ENCODE results near the gene SHD.

The SHD gene

DNA sequence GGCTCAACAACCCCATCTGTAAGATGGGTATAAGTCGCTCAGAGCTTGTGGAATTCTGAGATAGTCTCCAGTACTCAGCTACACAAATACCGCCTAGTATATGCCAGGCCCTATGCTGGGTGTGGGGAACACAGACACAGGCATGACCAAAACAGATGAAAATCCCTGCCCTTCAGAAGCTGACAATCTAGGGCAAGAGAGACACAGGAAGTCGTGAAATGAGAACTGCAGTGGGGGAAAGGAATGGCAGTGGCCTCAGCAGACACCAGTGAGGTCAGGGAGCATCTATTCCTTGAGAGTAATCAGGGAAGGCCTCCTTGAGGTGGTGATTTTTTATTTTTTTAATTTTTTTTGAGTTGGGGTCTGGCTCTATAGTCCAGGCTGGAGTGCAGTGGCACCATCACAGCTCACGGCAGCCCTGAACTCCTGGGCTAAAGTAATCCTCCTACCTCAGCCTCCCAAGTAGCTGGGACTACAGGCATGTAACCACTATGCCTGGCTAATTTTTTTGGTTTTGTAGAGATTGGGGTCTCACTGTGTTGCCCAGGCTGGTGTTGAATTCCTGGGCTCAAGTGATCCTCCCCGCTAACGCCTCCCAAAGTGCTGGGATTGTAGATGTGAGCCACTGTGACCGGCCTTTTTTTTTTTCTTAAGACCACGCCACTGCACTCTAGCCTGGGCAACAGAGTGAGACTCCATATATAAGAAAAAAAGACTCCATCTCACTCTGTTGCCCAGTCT lies 19.9 kb downstream of the SHD start:
- DNase-seq (ENCODE audit: low spot score), result no peak

DNA sequence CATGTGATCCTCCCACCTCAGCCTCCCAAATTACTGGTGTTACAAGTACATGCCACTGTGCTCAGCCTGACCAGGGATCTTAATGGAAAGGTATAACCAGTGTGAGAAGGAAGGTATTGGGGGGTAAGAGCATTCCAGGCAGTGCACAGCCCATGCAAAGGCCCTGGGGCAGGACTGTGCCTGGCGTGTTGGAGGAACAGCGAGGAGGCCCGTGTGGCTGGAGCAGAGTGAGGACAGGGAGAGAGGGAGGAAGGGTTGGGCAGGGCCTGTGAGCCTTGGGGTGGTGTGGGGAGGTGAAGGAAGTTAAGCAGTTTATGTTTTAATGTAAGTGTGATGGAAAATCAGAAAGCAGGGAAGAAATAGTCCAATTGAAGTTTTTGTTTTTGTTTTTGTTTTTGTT lies 21.5 kb downstream of the SHD start:
- no peak for DNase-seq (ENCODE audit: low spot score)

DNA sequence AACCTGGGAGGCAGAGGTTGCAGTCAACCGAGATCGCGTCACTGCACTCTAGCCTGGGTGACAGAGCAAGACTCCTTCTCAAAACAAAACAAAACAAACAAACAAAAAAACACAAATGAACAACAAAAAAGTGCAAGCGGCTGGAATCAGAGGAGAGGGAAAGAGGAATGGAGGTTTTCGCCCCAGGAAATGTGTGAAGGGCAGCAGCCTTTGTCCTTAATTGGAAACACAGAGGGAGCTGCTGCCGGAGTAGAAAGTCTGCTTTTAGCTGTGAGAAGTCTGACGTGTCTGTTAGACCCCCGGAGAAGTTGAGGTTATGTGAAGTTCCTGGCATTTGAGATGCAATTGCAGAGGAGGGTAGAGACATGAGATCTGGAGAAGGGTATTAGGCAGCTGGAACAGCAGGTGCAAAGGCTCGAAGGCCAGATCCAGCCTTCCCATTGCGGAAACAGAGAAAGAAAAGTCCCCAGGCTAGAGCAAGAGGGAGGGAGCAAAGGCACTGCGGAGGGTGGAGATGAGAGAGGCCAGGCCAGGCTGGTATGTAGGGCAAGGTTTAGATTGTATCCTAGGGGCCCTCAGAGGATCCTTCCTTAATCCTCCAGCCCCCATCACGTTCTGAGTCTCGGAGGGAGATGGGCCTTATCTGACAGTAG lies 22.6 kb downstream of the SHD start:
- no peak for DNase-seq (ENCODE audit: low spot score)

DNA sequence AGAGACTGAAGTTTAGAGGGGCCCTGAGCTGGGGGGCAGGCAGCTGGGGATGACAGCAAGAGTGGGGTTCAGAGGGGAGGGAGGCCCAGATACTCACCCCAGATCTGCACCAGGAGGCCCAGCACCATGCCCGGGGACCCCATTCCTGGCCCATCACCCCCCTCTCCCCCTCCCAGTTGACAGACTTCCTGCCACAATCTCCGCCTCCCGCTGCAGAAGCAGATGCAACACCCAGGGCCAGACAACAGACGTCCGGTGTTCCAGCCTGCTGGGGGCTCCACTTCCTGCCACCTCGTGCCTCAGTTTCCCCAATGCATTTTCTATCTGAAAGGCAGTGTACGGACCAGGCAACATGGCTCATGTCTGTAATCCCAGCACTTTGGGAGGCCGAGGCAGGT lies 23.2 kb downstream of the SHD start, which contains the start of gene TMIGD2:
TMIGD2 (minus strand) TSS at position 147 of the 398 bp plus-strand sequence; CDS start at position 143, 4 bp downstream.
- DNase-seq (ENCODE audit: low spot score), result no peak

DNA sequence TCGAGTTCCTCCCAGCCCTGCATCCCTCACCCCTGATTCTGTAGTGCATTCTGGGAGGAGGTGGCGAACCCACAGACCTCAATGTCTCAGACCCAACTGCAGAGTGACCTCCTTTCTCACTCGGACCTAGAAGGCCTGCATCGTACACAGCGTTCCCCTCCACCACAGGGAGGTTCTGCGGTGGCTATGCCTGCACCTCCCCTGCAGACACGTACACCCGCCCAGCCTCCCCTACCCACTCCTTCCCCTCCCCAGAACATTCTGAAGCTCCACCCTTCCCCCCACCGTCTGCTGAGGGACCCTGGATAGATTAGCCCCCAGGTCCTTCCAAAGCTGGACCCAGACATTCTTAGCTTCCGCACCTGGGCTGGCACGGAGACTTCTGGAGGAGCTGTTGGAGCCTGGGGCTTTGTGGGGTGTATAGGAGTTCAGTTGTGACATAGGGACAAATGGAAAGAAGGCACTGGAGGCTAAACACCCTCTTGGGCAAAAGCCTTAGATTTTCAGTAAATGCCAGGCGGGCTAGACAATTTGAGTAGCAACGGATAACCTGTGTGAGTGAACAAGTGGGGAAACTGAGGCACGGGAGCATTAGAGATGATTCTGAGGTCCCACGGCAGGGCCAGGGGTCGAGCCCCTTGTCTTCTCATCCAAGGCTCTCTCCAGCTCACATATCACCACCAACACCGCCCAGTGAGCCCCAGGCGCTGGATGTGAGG lies 24.9 kb downstream of the SHD start:
- no peak for DNase-seq (ENCODE audit: low spot score)

DNA sequence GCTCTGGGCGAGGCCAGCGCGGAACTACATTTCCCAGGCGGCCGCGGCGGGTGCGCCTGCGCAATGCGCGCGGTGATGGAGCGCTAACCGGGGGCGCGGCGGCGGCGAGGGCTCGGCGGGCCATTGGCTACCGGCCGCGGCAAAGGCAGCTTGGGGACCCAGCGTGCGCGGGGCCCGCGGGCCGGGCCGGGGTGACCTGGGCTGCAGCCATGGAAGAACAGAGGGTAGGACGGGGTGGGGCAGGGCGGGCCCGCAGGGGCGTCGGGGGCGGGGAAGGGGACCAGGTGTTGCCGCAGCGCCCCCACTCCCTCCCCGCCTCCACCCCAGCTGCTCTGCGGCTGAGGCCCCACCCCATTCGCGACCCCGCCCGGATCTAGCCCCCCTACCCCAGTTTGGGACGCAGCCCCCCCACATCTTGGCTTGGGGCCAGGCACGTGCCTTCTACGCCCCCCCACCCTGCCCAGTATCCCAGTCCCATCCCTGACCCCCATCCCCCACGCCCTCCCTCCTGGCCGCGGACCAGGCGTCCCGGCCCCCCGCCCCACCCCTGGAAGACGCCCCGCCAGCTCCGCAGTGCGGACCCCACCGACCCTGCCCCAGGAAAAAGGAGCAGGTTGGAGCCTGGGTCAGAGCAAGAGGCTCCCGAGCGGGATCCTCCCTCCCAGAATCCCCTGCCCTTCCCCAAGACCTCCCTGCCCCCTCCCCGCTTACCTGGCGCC lies 25.6 kb downstream of the SHD start, which contains the start of gene FSD1:
FSD1 (plus strand) TSS at position 61 of the 719 bp plus-strand sequence; CDS start at position 210, 149 bp downstream.
- DNase-seq (ENCODE audit: low spot score), result peak; percentile 95

DNA sequence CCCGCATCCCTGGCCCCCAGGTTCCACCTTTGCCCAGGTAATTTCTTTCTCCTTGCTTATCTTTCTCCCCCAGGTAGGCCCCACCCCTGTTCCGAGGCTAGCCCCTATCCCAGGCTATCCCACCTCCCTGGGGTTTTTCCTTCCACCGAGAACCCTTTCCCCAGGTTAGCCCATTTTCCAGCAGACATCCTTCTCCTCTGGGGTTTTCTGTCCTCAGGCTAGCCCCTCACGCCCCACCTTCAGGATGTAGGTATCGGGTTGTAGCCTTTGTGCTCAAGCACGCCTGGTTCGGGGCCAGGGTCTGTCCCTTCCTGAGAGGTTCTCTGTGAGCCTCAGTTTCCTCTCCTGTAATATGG lies 26.2 kb downstream of the SHD start:
- no peak for DNase-seq (ENCODE audit: low spot score)

DNA sequence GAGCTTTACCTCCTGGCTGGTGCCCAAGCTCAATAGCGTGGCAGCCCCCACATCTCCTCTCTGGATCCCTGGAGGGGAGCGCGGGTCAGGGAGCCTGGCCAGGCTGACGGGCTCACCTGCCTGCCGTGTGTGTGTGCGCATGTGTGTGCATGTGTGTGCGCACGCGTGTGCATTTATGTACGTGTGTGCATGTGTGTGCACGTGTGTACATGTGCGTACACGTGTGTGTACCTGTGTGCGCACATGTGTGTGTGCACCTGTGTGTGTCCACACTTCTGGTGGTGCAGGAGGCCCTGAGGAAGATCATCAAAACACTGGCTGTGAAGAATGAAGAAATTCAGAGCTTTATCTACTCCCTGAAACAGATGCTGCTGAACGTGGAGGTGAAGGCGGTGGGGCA lies 26.6 kb downstream of the SHD start:
- DNase-seq (ENCODE audit: low spot score), result no peak

DNA sequence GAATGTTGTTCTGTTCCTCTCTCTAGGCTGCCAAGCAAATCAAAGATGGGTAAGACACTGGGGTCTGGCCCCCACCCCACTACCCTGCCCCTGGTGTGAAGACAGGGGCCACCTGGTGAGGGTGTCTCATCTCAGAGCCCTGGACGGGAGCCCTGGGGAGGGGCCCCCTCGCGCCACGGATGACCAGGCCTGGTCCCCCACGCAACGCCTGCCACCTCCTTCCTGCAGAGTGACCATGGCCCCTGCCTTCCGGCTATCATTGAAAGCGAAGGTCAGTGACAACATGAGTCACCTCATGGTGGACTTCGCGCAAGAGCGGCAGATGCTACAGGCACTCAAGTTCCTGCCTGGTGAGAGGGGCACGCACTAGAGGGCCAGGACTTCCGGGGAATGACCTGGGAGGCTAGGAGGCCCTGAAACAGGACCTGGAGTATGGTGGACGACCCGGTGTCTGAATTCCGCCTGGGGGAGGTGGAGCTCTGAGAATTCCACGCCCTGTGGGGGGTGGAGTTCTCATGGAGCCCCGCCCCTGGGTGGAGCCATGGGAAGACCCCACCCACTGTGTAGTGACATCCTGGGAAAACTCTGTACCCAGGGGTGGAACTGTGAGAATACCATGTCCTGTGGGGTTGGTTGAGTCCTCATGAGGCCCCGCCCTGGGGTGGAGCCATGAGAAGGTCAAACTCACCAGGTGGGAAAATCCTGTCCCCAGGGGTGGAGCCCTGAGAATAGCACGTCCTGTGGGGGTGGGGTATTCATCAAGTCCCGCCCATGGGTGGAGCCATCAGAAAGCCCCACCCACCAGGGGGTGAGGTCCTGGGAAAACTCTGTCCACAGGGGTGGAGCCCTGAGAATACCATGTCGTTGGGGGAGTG lies 31.4 kb downstream of the SHD start:
- no peak for DNase-seq (ENCODE audit: low spot score)

DNA sequence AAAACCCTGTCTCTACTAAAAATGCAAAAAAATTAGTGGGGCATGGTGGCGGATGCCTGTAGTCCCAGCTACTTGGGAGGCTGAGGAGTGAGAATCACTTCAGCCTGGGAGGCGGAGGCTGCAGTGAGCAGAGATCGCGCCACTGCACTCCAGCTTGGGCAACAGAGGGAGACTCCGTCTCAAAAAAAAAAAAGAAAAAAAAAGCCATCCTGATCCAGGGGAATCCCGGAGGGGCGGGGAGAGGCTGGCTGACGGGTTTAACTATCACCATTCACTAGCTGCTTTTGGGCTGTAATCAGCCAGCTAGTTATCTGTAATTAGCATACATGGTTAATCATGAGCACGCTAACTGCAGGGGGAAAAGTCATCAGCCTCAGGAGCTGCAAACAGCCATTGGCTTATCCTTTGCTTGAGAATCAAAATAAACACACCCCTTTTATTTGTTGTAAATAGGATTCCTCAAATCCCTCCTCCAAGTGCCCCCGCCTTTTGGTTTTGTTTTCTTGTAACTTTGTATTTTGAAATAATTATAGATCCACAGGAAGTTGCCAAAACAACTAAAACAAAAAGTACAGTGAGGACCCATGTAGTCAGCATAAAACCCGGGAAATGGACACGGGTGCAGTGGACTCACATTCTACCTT lies 34.9 kb downstream of the SHD start:
- no peak for DNase-seq (ENCODE audit: low spot score)

DNA sequence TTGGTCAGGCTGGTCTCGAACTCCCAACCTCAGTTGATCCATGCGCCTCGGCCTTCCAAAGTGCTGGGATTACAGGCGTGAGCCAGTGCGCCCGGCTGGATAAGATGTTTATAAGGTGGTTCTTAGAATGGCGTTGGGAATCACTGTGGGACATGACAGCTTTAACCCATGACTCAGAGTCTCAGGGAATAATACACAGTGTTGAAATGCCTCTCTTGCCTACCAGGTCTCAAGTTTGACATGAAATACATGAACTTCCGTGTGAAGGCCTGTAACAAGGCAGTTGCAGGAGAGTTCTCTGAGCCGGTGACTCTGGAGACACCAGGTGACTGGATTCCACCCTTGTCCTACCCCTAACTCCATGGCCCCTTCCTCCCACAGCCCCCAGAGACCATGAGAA lies 37.9 kb downstream of the SHD start:
- no peak for DNase-seq (ENCODE audit: low spot score)

DNA sequence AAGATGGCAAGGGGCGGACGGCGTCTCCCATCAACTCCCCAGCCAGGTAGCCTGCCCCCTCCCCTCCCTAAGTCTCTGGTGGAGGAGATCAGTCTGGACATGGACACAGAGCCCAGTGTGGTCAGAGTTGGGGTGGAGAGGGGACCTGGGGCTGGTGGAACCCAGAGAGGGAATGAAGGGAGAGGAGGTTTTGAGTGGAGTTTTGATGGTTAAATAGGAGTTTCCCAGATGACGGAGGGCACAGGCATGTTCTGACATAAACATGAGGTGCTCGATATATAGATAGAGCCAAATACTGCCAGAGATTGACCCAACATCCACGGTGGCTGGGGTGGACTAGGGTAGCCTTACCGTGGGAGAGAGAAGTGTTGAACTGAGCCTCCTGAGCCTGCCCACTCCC lies 39.4 kb downstream of the SHD start:
- no peak for DNase-seq (ENCODE audit: low spot score)

DNA sequence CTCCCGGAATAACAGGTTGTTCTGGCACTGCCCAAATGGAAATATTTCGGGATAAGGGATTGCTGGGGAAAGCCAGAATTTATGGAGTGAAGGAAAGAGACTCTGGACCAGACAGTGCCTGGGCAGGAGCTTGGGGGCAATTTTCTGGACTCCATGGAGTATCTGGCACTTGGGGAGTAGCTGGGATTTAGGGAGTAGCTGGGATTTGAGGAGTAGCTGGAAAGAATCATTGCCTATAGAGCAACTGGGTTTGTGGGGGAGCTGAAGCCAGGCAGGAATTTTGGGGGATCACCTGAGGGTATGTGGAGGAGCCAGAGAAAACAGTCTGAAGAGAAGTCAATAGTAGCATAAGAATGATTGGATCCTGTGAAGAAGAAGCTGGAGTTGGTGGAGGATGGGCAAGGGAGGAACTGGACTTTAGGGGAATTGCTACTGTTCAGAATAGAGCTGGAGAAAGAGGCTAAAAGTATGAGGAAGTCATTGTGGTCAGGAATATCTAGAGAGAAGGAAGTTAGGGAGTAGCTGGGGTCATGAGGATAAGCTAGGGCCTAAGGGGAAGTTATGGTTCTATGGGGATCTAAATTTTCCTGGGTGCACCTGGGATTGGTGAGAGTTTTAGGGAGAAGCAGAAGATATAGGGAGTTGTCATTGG lies 40.1 kb downstream of the SHD start:
- DNase-seq (ENCODE audit: low spot score), result no peak

DNA sequence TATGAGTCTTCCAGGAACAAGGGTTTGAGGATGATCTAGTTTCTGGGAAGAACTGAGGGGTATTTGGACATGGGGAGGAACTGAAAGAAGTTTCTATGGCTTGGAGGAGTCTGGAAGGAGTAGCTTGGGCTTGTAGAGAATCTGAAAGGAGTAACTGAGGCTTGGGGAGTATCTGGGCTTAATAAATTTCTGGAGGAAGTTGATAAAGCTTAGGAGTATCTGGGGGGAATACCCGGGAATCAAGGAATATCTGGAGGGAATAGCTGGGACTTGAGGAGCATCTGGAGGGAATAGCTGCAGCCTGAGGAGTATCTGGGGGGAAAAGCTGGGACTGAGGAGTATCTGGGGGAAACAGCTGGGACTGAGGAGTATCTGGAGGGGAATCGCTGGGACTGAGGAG lies 41.4 kb downstream of the SHD start:
- DNase-seq (ENCODE audit: low spot score), result no peak

DNA sequence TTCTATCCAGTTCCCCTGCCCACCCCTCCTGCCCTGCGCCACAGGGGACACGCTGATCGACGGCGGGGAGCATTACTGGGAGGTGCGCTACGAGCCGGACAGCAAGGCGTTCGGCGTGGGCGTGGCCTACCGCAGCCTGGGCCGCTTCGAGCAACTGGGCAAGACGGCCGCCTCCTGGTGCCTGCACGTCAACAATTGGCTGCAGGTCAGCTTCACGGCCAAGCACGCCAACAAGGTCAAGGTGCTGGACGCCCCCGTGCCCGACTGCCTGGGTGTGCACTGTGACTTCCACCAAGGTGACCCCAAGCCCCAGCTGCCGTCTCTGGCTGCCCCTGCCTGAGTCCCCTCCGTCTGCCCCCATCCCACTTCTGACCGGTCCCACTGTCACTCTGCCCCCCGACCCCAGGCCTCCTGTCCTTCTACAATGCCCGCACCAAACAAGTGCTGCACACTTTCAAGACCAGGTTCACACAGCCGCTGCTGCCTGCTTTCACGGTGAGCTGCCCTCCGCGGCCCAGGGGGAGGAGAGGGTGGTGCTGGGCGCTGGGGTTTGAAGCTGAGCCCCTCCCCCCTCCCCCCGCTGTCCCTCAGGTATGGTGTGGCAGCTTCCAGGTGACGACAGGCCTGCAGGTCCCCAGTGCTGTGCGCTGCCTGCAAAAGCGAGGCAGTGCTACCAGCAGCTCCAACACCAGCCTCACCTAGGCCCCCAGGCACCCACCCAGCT lies 44.0 kb downstream of the SHD start:
- DNase-seq (ENCODE audit: low spot score), result no peak

DNA sequence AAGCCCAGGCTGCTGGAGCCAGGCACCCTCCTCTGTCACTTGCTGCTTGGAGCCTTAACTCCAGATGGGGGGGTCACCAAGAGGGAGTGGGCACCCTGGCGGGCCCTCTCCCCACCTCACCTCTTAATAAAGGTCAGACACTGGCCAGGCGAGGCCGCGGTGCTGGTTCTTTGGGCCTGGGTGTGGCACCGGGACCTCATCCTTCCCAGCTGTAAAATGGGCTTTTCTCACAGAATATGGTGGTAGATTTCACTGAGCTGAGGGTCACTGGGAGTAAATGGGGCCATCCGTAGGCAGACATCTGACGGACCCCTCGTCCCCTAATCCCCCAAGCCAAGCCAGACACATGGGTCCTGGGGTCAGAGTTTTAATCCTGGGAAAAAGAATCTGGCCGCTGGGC lies 44.6 kb downstream of the SHD start:
- DNase-seq (ENCODE audit: low spot score), result no peak

DNA sequence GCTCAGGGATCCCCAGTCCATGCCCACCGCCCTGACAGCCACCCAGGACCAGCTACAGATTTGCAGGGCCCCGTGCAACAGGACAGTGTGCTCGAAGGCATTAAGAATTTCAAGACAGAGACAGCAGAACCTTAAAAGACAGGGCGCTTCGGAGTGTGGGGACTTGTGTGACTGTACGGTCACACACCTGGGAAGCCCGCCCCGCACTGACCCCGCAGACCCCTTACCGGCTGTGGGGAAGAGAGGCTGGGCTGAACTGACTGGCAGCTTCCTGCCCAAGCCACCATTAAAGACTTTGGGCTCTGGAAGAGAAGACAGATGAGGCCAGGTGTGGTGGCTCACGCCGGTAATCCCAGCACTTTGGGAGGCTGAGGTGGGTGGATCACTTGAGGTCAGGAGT lies 45.2 kb downstream of the SHD start:
- DNase-seq (ENCODE audit: low spot score), result no peak

DNA sequence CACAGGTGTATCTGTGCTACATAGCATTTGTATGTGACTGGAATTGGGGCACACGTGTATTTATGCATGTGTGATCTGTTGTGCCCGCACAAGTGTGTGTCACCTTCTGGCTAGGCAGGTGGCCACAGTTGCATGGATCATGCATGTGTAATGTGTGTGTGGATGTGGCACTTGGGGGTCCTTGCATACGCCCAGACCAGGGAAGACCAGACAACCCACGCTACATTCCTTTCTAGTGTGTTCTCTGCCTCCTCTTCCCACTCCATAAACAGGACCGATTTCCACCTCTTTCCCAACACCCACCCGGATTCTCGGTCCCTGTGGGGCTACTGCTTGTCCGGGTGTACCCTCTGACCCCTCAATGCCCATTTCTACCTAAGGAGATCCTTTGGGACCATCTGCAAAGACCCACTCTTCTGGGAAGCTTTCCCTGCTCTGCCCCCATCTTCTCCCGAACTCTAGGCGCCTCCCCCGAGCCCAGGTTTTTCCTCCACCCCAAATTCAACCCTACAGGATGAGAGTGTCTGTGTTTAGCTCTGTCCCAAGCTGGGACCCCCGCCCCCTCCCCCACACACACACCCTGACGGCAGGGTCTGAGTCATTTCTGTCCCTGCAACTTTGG lies 47.3 kb downstream of the SHD start:
- DNase-seq (ENCODE audit: low spot score), result no peak

DNA sequence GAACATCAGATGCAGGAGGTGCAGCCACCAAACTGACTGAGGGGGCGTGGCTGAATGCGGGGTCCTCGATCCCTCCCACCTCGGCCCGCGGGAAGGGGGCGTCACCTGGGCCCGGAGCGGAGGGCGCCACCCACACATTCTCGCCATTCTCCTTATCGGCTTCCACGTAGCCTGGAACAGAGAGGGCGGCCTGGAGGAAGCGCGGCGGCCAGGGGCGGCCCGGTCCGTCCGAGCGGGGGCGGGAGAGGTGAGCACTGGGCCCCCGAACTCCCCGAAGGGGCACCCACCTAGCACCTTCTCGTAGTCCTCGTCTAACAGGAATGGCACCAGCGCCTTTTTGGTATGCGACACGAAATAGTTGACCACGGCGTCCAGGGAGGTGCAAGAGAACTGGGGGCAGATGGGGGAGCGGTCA lies 47.8 kb downstream of the SHD start:
- DNase-seq (ENCODE audit: low spot score), result no peak
